ENCODE results near the gene CCDC146. TPM values are rescaled to one million over a fixed set of nuclear protein-coding genes. Genes with fewer than 3 reads are reported as not detected.

CCDC146 gene
- total and polyA plus RNA-seq, 2 experiments from 2014 or later: 1.9 to 4.0 TPM

DNA sequence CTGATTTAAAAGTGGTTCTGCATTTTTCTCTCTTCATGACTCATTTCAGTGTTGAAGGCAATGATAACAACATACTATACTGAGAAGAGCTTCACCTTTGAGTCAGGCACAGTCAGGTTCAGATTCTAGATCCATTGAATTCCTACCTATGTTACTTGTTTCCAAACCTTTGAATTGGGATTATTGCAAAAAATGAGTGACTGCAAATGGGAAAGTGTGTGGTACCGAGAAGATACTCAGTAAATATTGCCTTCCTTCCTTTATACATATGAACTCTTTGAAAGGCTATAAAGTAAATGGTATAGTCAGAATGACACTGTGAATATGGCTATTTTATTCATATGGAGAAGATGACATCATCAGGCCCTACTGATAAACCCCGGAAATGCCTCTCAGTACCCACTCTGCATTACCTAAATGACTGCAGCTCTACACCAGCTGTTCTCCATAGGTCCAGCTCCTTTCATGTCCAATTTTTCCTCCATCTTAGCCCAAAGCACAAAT, 143.9 kb downstream of the CCDC146 start:
- no peak for TF ChIP-seq EZH2phosphoT487 (IDR thresholded peaks at IDR 0.05; ENCODE audit: low read depth, severe bottlenecking, unreplicated experiment)
- TF ChIP-seq, protein P1, sequence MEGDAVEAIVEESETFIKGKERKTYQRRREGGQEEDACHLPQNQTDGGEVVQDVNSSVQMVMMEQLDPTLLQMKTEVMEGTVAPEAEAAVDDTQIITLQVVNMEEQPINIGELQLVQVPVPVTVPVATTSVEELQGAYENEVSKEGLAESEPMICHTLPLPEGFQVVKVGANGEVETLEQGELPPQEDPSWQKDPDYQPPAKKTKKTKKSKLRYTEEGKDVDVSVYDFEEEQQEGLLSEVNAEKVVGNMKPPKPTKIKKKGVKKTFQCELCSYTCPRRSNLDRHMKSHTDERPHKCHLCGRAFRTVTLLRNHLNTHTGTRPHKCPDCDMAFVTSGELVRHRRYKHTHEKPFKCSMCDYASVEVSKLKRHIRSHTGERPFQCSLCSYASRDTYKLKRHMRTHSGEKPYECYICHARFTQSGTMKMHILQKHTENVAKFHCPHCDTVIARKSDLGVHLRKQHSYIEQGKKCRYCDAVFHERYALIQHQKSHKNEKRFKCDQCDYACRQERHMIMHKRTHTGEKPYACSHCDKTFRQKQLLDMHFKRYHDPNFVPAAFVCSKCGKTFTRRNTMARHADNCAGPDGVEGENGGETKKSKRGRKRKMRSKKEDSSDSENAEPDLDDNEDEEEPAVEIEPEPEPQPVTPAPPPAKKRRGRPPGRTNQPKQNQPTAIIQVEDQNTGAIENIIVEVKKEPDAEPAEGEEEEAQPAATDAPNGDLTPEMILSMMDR (IDR thresholded peaks at IDR 0.05; ENCODE audit: poor library complexity): no peak
- TF ChIP-seq EZH2 (IDR thresholded peaks at IDR 0.05; ENCODE audit: borderline replicate concordance): no peak
- Histone ChIP-seq H3K27me3 (no peaks in the 10 kb centered on the region), H3K4me2 (no peak overlapping the region), H3K36me3 (replicated peaks; ENCODE audit: insufficient read depth, low read depth) (no peaks in the 10 kb centered on the region), H2AFZ (no peak overlapping the region), H3K27ac (no peak overlapping the region), H3K9me3 (ENCODE audit: low read depth) (no peaks in the 10 kb centered on the region), H3K9me2 (replicated peaks; ENCODE audit: insufficient read depth) (no peaks in the 10 kb centered on the region), H3K4me1 (ENCODE audit: insufficient read depth) (no peaks in the 10 kb centered on the region), H3K4me3 (no peak overlapping the region), H3K79me2 (no peaks in the 10 kb centered on the region), H4K20me1 (ENCODE audit: insufficient read depth, poor library complexity, severe bottlenecking) (no peaks in the 10 kb centered on the region)
- no peak for DNase-seq (ENCODE audit: low spot score)
- WGBS (ENCODE audit: low lambda C conversion rate, missing lambda C conversion rate): 93% methylated on average over 2 of the region's 2 CpGs

DNA sequence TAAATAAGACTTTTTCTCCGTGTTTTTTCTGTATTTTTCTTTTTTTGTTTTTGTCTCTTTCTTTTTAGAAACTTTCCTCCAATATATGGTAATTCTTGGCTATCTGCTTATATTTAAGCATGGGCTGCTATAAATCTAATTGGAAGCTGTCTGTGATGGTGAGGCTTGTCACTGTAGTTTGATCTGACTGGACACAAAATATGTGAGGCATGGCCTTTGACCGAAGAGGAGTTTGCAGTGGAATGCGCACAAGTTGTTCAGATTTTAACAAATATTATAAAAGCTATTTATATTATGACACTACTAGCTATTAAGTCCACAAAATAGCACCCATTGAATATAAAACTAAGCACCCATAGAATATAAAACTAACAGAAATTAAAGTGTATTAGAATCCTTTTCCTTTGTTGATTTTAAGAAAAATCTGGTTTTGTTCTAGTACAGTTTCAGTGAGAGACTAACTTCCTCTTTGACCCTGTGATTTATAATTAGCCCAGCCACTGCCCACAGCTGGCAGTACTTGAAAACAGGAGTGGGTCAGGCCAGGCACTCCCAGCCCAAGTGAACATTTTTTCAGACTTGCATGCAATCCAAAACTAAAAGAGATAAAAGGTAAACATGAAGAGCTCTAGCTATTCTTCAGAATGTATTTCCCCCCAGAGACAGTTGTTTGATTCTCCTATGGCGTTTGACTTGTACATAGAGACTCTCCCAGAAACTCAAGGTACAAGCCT, 147.1 kb downstream of the CCDC146 start:
- no peaks in the 10 kb centered on the region for H3K36me3 ChIP-seq (replicated peaks; ENCODE audit: insufficient read depth, low read depth)
- H3K27ac ChIP-seq: no peak overlapping the region
- no peaks in the 10 kb centered on the region for H3K79me2 ChIP-seq
- H2AFZ ChIP-seq: no peak overlapping the region
- no peaks in the 10 kb centered on the region for H3K9me3 ChIP-seq (ENCODE audit: low read depth)
- no peak overlapping the region for H3K4me3 ChIP-seq
- no peaks in the 10 kb centered on the region for H4K20me1 ChIP-seq (ENCODE audit: insufficient read depth, poor library complexity, severe bottlenecking)
- DNase-seq (ENCODE audit: low spot score): no peak
- H3K4me2 ChIP-seq: no peak overlapping the region
- no peaks in the 10 kb centered on the region for H3K4me1 ChIP-seq (ENCODE audit: insufficient read depth)
- whole genome bisulfite sequencing (ENCODE audit: low lambda C conversion rate, missing lambda C conversion rate): 89% methylated on average over 4 of the region's 4 CpGs
- TF ChIP-seq EZH2phosphoT487 (IDR thresholded peaks at IDR 0.05; ENCODE audit: low read depth, severe bottlenecking, unreplicated experiment) (no peak), EZH2 (IDR thresholded peaks at IDR 0.05; ENCODE audit: borderline replicate concordance) (no peak)
- TF ChIP-seq, protein P1 (IDR thresholded peaks at IDR 0.05; ENCODE audit: poor library complexity): no peak
- H3K9me2 ChIP-seq (replicated peaks; ENCODE audit: insufficient read depth): no peaks in the 10 kb centered on the region
- no peaks in the 10 kb centered on the region for H3K27me3 ChIP-seq

DNA sequence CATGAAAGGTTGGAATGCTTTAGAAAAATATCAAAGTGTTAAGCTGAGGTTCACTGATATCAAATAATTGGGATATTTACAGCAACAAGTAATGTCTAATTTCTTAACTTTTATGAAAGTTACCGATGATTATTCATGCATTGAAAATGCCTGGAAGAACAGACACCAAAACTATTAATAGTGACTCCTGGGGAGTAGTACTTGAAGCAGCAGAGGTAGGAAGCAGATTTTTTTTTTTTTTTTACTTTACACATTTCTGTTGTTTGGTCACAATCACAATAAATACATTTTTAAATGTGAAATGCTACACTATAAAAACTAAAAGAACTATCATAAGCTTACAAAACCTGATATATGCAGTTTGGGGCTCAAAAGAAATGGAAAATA, 147.7 kb downstream of the CCDC146 start:
- TF ChIP-seq, protein P1 (IDR thresholded peaks at IDR 0.05; ENCODE audit: poor library complexity): no peak
- TF ChIP-seq EZH2 (IDR thresholded peaks at IDR 0.05; ENCODE audit: borderline replicate concordance): no peak
- TF ChIP-seq EZH2phosphoT487 (IDR thresholded peaks at IDR 0.05; ENCODE audit: low read depth, severe bottlenecking, unreplicated experiment): no peak
- no peaks in the 10 kb centered on the region for H3K9me3 ChIP-seq (ENCODE audit: low read depth)
- no peaks in the 10 kb centered on the region for H3K27me3 ChIP-seq
- WGBS (ENCODE audit: low lambda C conversion rate, missing lambda C conversion rate): 100% methylated on average over 1 of the region's 1 CpG
- H4K20me1 ChIP-seq (ENCODE audit: insufficient read depth, poor library complexity, severe bottlenecking): no peaks in the 10 kb centered on the region
- H3K4me3 ChIP-seq: no peak overlapping the region
- DNase-seq (ENCODE audit: low spot score): no peak
- no peaks in the 10 kb centered on the region for H3K36me3 ChIP-seq (replicated peaks; ENCODE audit: insufficient read depth, low read depth)
- H3K4me1 ChIP-seq (ENCODE audit: insufficient read depth): no peaks in the 10 kb centered on the region
- no peak overlapping the region for H2AFZ ChIP-seq
- H3K27ac ChIP-seq: no peak overlapping the region
- H3K4me2 ChIP-seq: no peak overlapping the region
- H3K9me2 ChIP-seq (replicated peaks; ENCODE audit: insufficient read depth): no peaks in the 10 kb centered on the region
- no peaks in the 10 kb centered on the region for H3K79me2 ChIP-seq
